Endothelial cell of umbilical vein (primary cell): Measurements from ENCODE around the gene TTL. TPM values are rescaled to one million over a fixed set of nuclear protein-coding genes. Genes with fewer than 3 reads are reported as not detected.

ENCODE experiments used
- BruUV-seq: library from RNA; stranded (reverse); fragments of 400-500 nt; replicated peaks from 2 replicates; lab custom pipeline; 2021; lab: Mats Ljungman, UMichigan
- CTCF ChIA-PET: fragments of 300-600, 350-600 bp; sonication (Branson Sonifier 250); formaldehyde crosslinking; loops from one replicate; lab custom pipeline; 2021; ENCODE audit warnings: antibody characterized with exemption, inconsistent platforms; lab: Charles Lee
- POLR2A ChIA-PET: fragments of 300-600, 350-600 bp; sonication (Branson Sonifier 250); formaldehyde crosslinking; loops from one replicate; lab custom pipeline; 2021; ENCODE audit warnings: antibody characterized with exemption, inconsistent platforms; lab: Charles Lee
- DNase-seq: peaks from one replicate; pipeline ENCODE4 v3.0.0-alpha.2; 2011; ENCODE audit warnings: low read depth, low spot score
- FAIRE-seq: peaks from 2 replicates; lab custom pipeline; 2011; peaks lifted over from hg19 to GRCh38; lab: Jason Lieb, UNC
- H2AFZ ChIP-seq: 2 replicates; pipeline ENCODE4 v1.6.0; 2012; ENCODE audit warnings: low read depth, low read length, control low read depth, inconsistent platforms
- H3K27ac ChIP-seq: 2 replicates; pipeline ENCODE4 v1.5.1; 2011; ENCODE audit warnings: low read depth, mild to moderate bottlenecking, control low read depth, low read length, moderate library complexity; ENCODE audit not compliant: insufficient read depth
- H3K27me3 ChIP-seq, 2 experiments: 2 replicates each; pipeline versions ENCODE4 v1.6.0 to v1.6.1; 2011; ENCODE audit warnings: low read length in 2 of 2, mixed read lengths in 1 of 2; ENCODE audit not compliant: control insufficient read depth in 2 of 2, insufficient read depth in 2 of 2
- H3K36me3 ChIP-seq, 2 experiments: 2 replicates in 1 of 2; 3 replicates in 1 of 2; pipeline ENCODE4 v1.5.1; 2011; ENCODE audit warnings: low read length in 2 of 2, mild to moderate bottlenecking in 1 of 2, moderate library complexity in 1 of 2; ENCODE audit not compliant: control insufficient read depth in 2 of 2, insufficient read depth in 2 of 2; ENCODE audit errors: extremely low read depth in 1 of 2
- H3K4me1 ChIP-seq: 3 replicates; pipeline ENCODE4 v1.5.1; 2011; ENCODE audit warnings: mild to moderate bottlenecking, low read length; ENCODE audit not compliant: control insufficient read depth, insufficient read depth; ENCODE audit errors: extremely low read depth
- H3K4me2 ChIP-seq: 2 replicates; pipeline ENCODE4 v1.6.1; 2011; ENCODE audit warnings: low read length, control low read depth, mixed read lengths; ENCODE audit not compliant: insufficient read depth
- H3K4me3 ChIP-seq, 3 experiments: fragments of 200-600 bp in 1 of 3; sonication (generic), shearing (Covaris generic) in 1 of 3; replicated peaks in 1 of 3; 2 replicates each; pipeline ENCODE4 v1.5.1; 2011 to 2016; ENCODE audit warnings: control low read depth in 3 of 3, low read length in 3 of 3, mild to moderate bottlenecking in 2 of 3, inconsistent platforms in 1 of 3, low read depth in 1 of 3, moderate library complexity in 1 of 3; ENCODE audit not compliant: insufficient read depth in 1 of 3
- H3K79me2 ChIP-seq: 2 replicates; pipeline ENCODE4 v1.6.0; 2012; ENCODE audit warnings: low read length, inconsistent platforms; ENCODE audit not compliant: control insufficient read depth, insufficient read depth
- H3K9ac ChIP-seq: replicated peaks from 2 replicates; pipeline ENCODE3; 2011; ENCODE audit warnings: low read length, control low read depth; ENCODE audit not compliant: insufficient read depth; ENCODE audit errors: extremely low read depth
- H3K9me1 ChIP-seq: replicated peaks from 3 replicates; pipeline ENCODE4 v1.6.0; 2011; ENCODE audit warnings: mild to moderate bottlenecking, low read length; ENCODE audit not compliant: control insufficient read depth, insufficient read depth; ENCODE audit errors: extremely low read depth
- H3K9me3 ChIP-seq: replicated peaks from 2 replicates; pipeline ENCODE4 v1.5.1; 2012; ENCODE audit warnings: low read length, inconsistent platforms; ENCODE audit not compliant: control insufficient read depth, insufficient read depth
- H4K20me1 ChIP-seq: replicated peaks from 2 replicates; pipeline ENCODE3; 2011; ENCODE audit warnings: mild to moderate bottlenecking, low read length; ENCODE audit not compliant: control insufficient read depth, insufficient read depth; ENCODE audit errors: extremely low read depth
- EZH2 ChIP-seq: IDR thresholded peaks from 2 replicates; pipeline ENCODE4 v1.6.1; 2012; ENCODE audit warnings: borderline replicate concordance, low read depth, mild to moderate bottlenecking, moderate library complexity, low read length, inconsistent platforms; ENCODE audit not compliant: severe bottlenecking
- FOS ChIP-seq: IDR thresholded peaks from 2 replicates; pipeline ENCODE4 v1.6.1; 2011; ENCODE audit warnings: mild to moderate bottlenecking, low read length, moderate library complexity, borderline replicate concordance; ENCODE audit not compliant: insufficient read depth
- GATA2 ChIP-seq: IDR thresholded peaks from 2 replicates; pipeline ENCODE4 v1.7.0; 2011; ENCODE audit warnings: low read depth, mild to moderate bottlenecking, moderate library complexity, mixed read lengths, low read length; ENCODE audit not compliant: insufficient read length, insufficient read depth
- JUN ChIP-seq: IDR thresholded peaks from 2 replicates; pipeline ENCODE4 v1.6.1; 2011; ENCODE audit warnings: borderline replicate concordance, low read depth; ENCODE audit not compliant: insufficient read length, insufficient read depth
- MYC ChIP-seq: IDR thresholded peaks from one replicate; pipeline ENCODE4 v1.6.1; 2011; ENCODE audit warnings: mild to moderate bottlenecking, low read depth, low read length
- POLR2A ChIP-seq: IDR thresholded peaks from 2 replicates; pipeline ENCODE4 v1.6.1; 2012; ENCODE audit warnings: low read depth, mild to moderate bottlenecking, control low read depth, low read length
- POLR2AphosphoS5 ChIP-seq: IDR thresholded peaks from 2 replicates; pipeline ENCODE4 v1.6.1; 2012; ENCODE audit warnings: low read depth, mild to moderate bottlenecking, control low read depth, low read length, moderate library complexity; ENCODE audit not compliant: insufficient read depth
- dilution Hi-C: fragments of 300-500 bp; cut with MboI; formaldehyde crosslinking; loops from one replicate; pipeline ENCODE4 v1.15.0; 2019; ENCODE audit warnings: low sequenced_read_pairs; ENCODE audit not compliant: extremely low pct_ligation_motif_present
- intact Hi-C: fragments of 100-400 bp; cut with micrococcal nuclease; formaldehyde crosslinking; loops from one replicate; pipeline ENCODE4 v1.10.0; 2022
- polyA plus RNA-seq, 4 experiments: library from polyadenylated mRNA; depleted of rRNA in 3 of 4; stranded (reverse) in 3 of 4; unstranded in 1 of 4; fragments of >200 nt; gene quantifications; 2 replicates each; pipeline versions ENCODE4 v1.2.1 to v1.2.3, GENCODE V29; 2011 to 2012; ENCODE audit warnings: missing spikeins in 1 of 4
- total RNA-seq: library from RNA; stranded (reverse); gene quantifications from 2 replicates; pipeline ENCODE4 v1.2.3, GENCODE V29; 2021
- TF ChIP-seq, protein P1 (sequence below), 2 donors: IDR thresholded peaks; 1 replicate in 1 of 2; 2 replicates in 1 of 2; pipeline ENCODE4 v1.5.1; 2011; ENCODE audit warnings: low read length in 2 of 2, mild to moderate bottlenecking in 2 of 2, moderate library complexity in 2 of 2, control low read depth in 1 of 2, inconsistent platforms in 1 of 2, low read depth in 1 of 2; ENCODE audit not compliant: insufficient read depth in 1 of 2; ENCODE audit errors: extremely low read depth in 1 of 2
- TF ChIP-seq, protein P2 (sequence below): IDR thresholded peaks from 2 replicates; pipeline ENCODE4 v1.6.1; 2011; ENCODE audit not compliant: insufficient read depth, insufficient read length

The TTL gene
- total and polyA plus RNA-seq, 2 donors (not counting 3 experiments of a cell fraction or from before 2014, with no cell fraction given) = 21.9 to 66.8 TPM

DNA sequence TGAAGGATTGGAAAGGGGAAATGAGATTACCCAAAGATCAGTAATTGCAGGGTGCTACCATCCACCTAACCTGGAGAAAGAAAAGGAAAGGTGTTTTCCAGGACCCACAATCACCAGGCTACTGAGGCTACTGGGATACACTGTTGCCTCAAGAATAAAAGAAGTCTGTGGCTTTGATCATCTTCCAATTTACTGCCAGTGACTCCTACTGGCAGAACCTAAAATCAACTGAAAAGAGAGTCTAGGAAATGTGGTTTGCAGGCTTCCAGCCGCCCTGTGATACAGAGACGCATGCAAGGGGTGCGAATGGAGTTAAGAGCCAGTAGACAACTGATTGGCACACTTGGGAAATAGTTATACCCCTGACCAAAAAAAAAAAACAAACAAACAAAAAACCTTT is 16.6 kb upstream of the TTL start:
- no peak overlapping the region for H3K9ac ChIP-seq
- no TSS peak for BruUV-seq
- no peak overlapping the region for H2AFZ ChIP-seq
- no peak for TF ChIP-seq GATA2
- no peak for TF ChIP-seq POLR2AphosphoS5
- no peak for TF ChIP-seq POLR2A
- TF ChIP-seq FOS = no peak
- TF ChIP-seq MYC = no peak
- no peak for TF ChIP-seq EZH2
- TF ChIP-seq, protein P1, sequence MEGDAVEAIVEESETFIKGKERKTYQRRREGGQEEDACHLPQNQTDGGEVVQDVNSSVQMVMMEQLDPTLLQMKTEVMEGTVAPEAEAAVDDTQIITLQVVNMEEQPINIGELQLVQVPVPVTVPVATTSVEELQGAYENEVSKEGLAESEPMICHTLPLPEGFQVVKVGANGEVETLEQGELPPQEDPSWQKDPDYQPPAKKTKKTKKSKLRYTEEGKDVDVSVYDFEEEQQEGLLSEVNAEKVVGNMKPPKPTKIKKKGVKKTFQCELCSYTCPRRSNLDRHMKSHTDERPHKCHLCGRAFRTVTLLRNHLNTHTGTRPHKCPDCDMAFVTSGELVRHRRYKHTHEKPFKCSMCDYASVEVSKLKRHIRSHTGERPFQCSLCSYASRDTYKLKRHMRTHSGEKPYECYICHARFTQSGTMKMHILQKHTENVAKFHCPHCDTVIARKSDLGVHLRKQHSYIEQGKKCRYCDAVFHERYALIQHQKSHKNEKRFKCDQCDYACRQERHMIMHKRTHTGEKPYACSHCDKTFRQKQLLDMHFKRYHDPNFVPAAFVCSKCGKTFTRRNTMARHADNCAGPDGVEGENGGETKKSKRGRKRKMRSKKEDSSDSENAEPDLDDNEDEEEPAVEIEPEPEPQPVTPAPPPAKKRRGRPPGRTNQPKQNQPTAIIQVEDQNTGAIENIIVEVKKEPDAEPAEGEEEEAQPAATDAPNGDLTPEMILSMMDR (IDR thresholded peaks at IDR 0.05; ENCODE audit: extremely low read depth in 1 of 2, insufficient read depth in 1 of 2, low read depth in 1 of 2, low read length in 2 of 2) = no peak
- TF ChIP-seq, protein P2, sequence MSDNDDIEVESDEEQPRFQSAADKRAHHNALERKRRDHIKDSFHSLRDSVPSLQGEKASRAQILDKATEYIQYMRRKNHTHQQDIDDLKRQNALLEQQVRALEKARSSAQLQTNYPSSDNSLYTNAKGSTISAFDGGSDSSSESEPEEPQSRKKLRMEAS = no peak
- no peak for TF ChIP-seq JUN
- H3K4me1 ChIP-seq = no peaks in the 10 kb centered on the region
- no peaks in the 10 kb centered on the region for H3K9me3 ChIP-seq
- no peaks in the 10 kb centered on the region for H3K9me1 ChIP-seq
- peaks cover 0 to 4% of the 10 kb centered on the region in 2 experiments for H3K27me3 ChIP-seq
- intact Hi-C loops = no loop called here
- dilution Hi-C loops = no loop called here
- DNase-seq = peak; percentile 26
- H3K27ac ChIP-seq = no peak overlapping the region
- no peak overlapping the region for H3K4me2 ChIP-seq
- H4K20me1 ChIP-seq = no peaks in the 10 kb centered on the region
- H3K4me3 ChIP-seq = no peak overlapping the region
- H3K36me3 ChIP-seq = no peaks in the 10 kb centered on the region
- ChIA-PET CTCF (interaction anchor here (0.6 kb wide), 1 partner anchor 9 kb away, joined by 3 read pairs; no protein-coding TSS in a partner anchor), POLR2A (no interaction called here)
- no peak for FAIRE-seq
- H3K79me2 ChIP-seq = no peaks in the 10 kb centered on the region
